Caco-2 (cell line): Measurements from ENCODE around the gene ZFYVE19. TPM values are rescaled to one million over a fixed set of nuclear protein-coding genes. Genes with fewer than 3 reads are reported as not detected.

Experiments
- BruUV-seq: library from RNA; stranded (reverse); fragments of 400-500 nt; replicated peaks from 2 replicates; lab custom pipeline; 2021; lab: Mats Ljungman, UMichigan
- CTCF ChIA-PET: fragments of 300-600 bp; sonication (Branson Sonifier 250); formaldehyde crosslinking; loops from one replicate; lab custom pipeline; 2022; ENCODE audit warnings: antibody characterized with exemption; lab: Charles Lee
- POLR2A ChIA-PET: fragments of 300-600 bp; sonication (Branson Sonifier 250); formaldehyde crosslinking; loops from one replicate; lab custom pipeline; 2022; ENCODE audit warnings: antibody characterized with exemption; lab: Charles Lee
- DNase-seq, 2 experiments: peaks; one replicate each; pipeline versions ENCODE4 v3.0.0 to v3.0.0-alpha.2; 2020 to 2022
- H3K27me3 ChIP-seq: replicated peaks from 2 replicates; pipeline ENCODE4 v1.6.0; 2011; ENCODE audit warnings: low read length; ENCODE audit not compliant: control insufficient read depth, insufficient read depth
- H3K36me3 ChIP-seq: 2 replicates; pipeline ENCODE4 v1.5.1; 2011; ENCODE audit warnings: low read length; ENCODE audit not compliant: control insufficient read depth, insufficient read depth
- H3K4me1 ChIP-seq: fragments of 250-450 bp; sonication (Bioruptor Pico); 2 replicates; pipeline ENCODE4 v1.5.1; 2020; ENCODE audit warnings: mild to moderate bottlenecking
- H3K4me3 ChIP-seq: 2 replicates; pipeline ENCODE4 v1.5.1; 2011; ENCODE audit warnings: low read depth, mild to moderate bottlenecking, control low read depth, low read length
- H3K9me3 ChIP-seq: fragments of 250-450 bp; sonication (Bioruptor Pico); 2 replicates; pipeline ENCODE4 v1.5.1; 2020; ENCODE audit warnings: mild to moderate bottlenecking, moderate library complexity
- H3K27ac Mint-ChIP-seq: one replicate; pipeline ENCODE4 v1.8.0; 2022; ENCODE audit warnings: mixed read lengths; ENCODE audit not compliant: unreplicated experiment
- H3K27me3 Mint-ChIP-seq: one replicate; pipeline ENCODE4 v1.8.0; 2022; ENCODE audit warnings: mixed read lengths; ENCODE audit not compliant: insufficient read depth, unreplicated experiment
- H3K36me3 Mint-ChIP-seq: one replicate; pipeline ENCODE4 v1.8.0; 2022; ENCODE audit warnings: mild to moderate bottlenecking, mixed read lengths; ENCODE audit not compliant: insufficient read depth, unreplicated experiment
- H3K4me1 Mint-ChIP-seq: one replicate; pipeline ENCODE4 v1.8.0; 2022; ENCODE audit warnings: low read depth, mixed read lengths; ENCODE audit not compliant: unreplicated experiment
- H3K4me3 Mint-ChIP-seq: one replicate; pipeline ENCODE4 v1.8.0; 2022; ENCODE audit warnings: mild to moderate bottlenecking, moderate library complexity, mixed read lengths; ENCODE audit not compliant: unreplicated experiment
- H3K9me3 Mint-ChIP-seq: one replicate; pipeline ENCODE4 v1.8.0; 2022; ENCODE audit warnings: mixed read lengths; ENCODE audit not compliant: unreplicated experiment
- CTCF ChIP-seq, 2 experiments: fragments of 200-600 bp in 1 of 2; IDR thresholded peaks; 1 replicate in 1 of 2; 2 replicates in 1 of 2; pipeline versions ENCODE4 v1.5.1 to v1.8.0; 2011 to 2022; ENCODE audit warnings: antibody characterized with exemption in 1 of 2, control low read depth in 1 of 2, inconsistent platforms in 1 of 2, low read depth in 1 of 2, low read length in 1 of 2, mild to moderate bottlenecking in 1 of 2, moderate library complexity in 1 of 2; ENCODE audit not compliant: insufficient read depth in 1 of 2, severe bottlenecking in 1 of 2, unreplicated experiment in 1 of 2
- intact Hi-C: fragments of 100-400 bp; cut with micrococcal nuclease; formaldehyde crosslinking; loops from one replicate; pipeline ENCODE4 v1.10.0; 2022; ENCODE audit not compliant: unreplicated experiment
- total RNA-seq: library from RNA; stranded (reverse); gene quantifications from 2 replicates; pipeline ENCODE4 v1.2.3, GENCODE V29; 2022

Gene ZFYVE19
- total RNA-seq, 1 experiment from 2014 or later, result 26.7 TPM

- ChIA-PET POLR2A (interaction anchor here (0.6 to 1.1 kb wide), 4 partner anchors 11 to 48 kb away, joined by 3 to 8 read pairs (median 4); partner anchors contain the start of genes DNAJC17, RHOV, VPS18 and ZFYVE19), CTCF (interaction anchor here (0.6 to 3.0 kb wide), 8 partner anchors 12 to 64 kb away, joined by 3 to 46 read pairs (median 6); partner anchors contain the start of genes DNAJC17, RHOV, VPS18 and ZFYVE19)
- Histone ChIP-seq H3K4me3 (peak overlapping the region; percentile 85), H3K4me1 (peaks cover 39% of the 10 kb centered on the region), H3K9me3 (no peaks in the 10 kb centered on the region), H3K36me3 (peaks cover 5% of the 10 kb centered on the region), H3K27me3 (no peaks in the 10 kb centered on the region)
- Mint-ChIP-seq H3K9me3 (no peaks in the 10 kb centered on the region), H3K36me3 (peaks cover 54% of the 10 kb centered on the region), H3K4me1 (peaks cover 24% of the 10 kb centered on the region), H3K27ac (peak overlapping the region; percentile 93), H3K27me3 (no peaks in the 10 kb centered on the region), H3K4me3 (peak overlapping the region; percentile 99)
- DNase-seq, result no peak
- no peak for TF ChIP-seq CTCF (IDR thresholded peaks at IDR 0.05; ENCODE audit: insufficient read depth in 1 of 2, low read depth in 1 of 2, low read length in 1 of 2, severe bottlenecking in 1 of 2, unreplicated experiment in 1 of 2)
- BruUV-seq, result no TSS peak
- intact Hi-C loops, result loop anchor here (1.0 to 2.0 kb wide), 4 partner anchors 10 to 54 kb away; partner anchors contain the start of genes DNAJC17 and ZFYVE19
Observed at GRCh38 chr15:40846841-40847222, 39.9 kb downstream of the ZFYVE19 start.

GRCh38 chr15:40847223-40847961, 40.5 kb downstream of the ZFYVE19 start:
- Mint-ChIP-seq H3K36me3 (peaks cover 60% of the 10 kb centered on the region), H3K9me3 (no peaks in the 10 kb centered on the region)
- CTCF ChIA-PET, result interaction anchor here (0.6 to 3.0 kb wide), 8 partner anchors 11 to 65 kb away, joined by 3 to 46 read pairs (median 6); partner anchors contain the start of genes DNAJC17, RHOV, VPS18 and ZFYVE19

More at GRCh38 chr15:40847223-40847961, 40.5 kb downstream of the ZFYVE19 start:
- intact Hi-C loops, result loop anchor here (1.0 to 2.0 kb wide), 2 partner anchors 10 to 55 kb away; no protein-coding TSS in a partner anchor
- peak; percentile 90 to 95 for DNase-seq
- H3K36me3 ChIP-seq, result peaks cover 5% of the 10 kb centered on the region
- TF ChIP-seq CTCF (IDR thresholded peaks at IDR 0.05; ENCODE audit: insufficient read depth in 1 of 2, low read depth in 1 of 2, low read length in 1 of 2, severe bottlenecking in 1 of 2, unreplicated experiment in 1 of 2), result no peak
- Mint-ChIP-seq H3K4me1 (peaks cover 29% of the 10 kb centered on the region), H3K4me3 (peak overlapping the region; percentile 99), H3K27me3 (no peaks in the 10 kb centered on the region), H3K27ac (peak overlapping the region; percentile 95)
- peak overlapping the region; percentile 85 for H3K4me3 ChIP-seq
- no peaks in the 10 kb centered on the region for H3K27me3 ChIP-seq
- no peaks in the 10 kb centered on the region for H3K9me3 ChIP-seq
- peaks cover 39% of the 10 kb centered on the region for H3K4me1 ChIP-seq
- no TSS peak for BruUV-seq
- POLR2A ChIA-PET, result interaction anchor here (0.6 to 1.1 kb wide), 4 partner anchors 10 to 47 kb away, joined by 3 to 8 read pairs (median 4); partner anchors contain the start of genes DNAJC17, RHOV, VPS18 and ZFYVE19
